Measurements from ENCODE around the gene AVL9.
"Not testable (repeated sequence)": the region's sequence is repeated elsewhere in the genome, so short reads cannot be mapped to it uniquely, and the experiment has no call there.

AVL9 gene

DNA sequence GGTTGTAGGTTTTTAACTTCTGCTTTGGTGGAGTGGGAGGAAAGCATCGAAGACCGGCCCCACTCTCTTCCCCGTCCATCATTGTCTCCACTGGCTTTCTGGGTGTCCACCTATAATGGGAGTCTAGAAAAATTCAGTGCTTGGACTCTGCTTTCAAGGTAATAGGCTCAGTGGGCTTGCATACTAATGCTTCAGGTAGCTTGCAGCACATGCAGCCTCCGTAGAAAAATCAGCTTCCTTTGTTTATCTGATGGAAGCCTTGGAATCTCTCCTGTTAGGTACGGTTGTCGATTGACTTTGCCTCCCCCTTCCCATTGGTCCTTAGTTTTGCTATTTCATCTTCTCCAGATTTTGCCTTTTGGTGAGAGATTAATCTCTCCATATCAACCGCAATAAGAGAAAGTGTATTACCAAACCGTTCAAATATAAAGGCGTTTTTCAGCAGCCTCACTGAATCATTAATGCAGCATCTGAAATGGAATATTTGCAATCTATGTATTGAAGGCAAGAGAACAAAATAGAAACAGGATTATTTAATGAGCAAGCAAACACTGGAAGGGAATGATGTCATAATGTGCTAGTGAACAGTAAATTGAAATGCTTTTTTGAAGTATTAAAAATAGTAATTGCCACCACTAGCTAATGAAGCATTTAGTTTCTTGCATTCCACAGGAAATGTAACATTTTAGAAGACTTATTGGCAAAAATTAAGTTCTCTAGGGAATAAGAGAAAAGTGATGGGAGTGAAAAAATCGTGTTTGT lies 944 bp downstream of the AVL9 start:
- DNase-seq = no peak

DNA sequence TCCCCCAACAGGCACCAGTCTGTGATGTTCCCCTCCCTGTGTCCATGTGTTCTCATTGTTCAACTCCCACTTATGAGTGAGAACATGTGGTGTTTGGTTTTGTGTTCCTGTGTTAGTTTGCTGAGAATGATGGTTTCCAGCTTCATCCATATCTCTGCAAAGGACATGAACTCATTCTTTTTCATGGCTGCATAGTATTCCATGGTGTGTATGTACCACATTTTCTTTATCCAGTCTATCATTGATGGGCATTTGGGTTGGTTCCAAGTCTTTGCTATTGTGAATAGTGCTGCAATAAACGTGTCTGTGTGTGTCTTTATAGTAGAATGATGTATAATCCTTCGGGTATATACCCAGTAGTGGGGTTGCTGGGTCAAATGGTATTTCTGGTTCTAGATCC lies 4.5 kb downstream of the AVL9 start:
- not testable (repeated sequence) for DNase-seq

GRCh38 chr7:32500216-32500615 lies 4.9 kb downstream of the AVL9 start:
- not testable (repeated sequence) for DNase-seq

GRCh38 chr7:32500922-32501341 lies 5.6 kb downstream of the AVL9 start:
- DNase-seq = no peak

DNA sequence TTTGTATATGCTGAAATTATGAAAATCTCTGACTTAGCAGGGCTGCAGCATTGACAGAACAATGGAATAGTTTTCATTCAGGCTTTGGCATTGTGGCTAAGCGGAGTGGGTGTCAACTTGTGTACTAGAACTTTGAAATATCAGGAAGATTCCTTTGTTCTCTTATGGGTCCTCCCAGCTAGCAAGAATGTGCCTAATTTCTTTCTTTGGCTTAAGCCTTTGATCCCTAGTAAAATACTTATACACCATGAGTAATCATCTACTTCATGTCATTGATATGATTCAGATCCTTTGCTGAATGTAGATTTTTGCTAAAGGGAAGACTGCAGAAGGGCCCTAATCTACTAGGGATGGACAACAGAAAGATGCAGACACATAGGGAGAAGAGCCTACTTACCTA lies 6.2 kb downstream of the AVL9 start:
- no peak for DNase-seq

GRCh38 chr7:32502728-32503127 lies 7.4 kb downstream of the AVL9 start:
- DNase-seq = no peak

DNA sequence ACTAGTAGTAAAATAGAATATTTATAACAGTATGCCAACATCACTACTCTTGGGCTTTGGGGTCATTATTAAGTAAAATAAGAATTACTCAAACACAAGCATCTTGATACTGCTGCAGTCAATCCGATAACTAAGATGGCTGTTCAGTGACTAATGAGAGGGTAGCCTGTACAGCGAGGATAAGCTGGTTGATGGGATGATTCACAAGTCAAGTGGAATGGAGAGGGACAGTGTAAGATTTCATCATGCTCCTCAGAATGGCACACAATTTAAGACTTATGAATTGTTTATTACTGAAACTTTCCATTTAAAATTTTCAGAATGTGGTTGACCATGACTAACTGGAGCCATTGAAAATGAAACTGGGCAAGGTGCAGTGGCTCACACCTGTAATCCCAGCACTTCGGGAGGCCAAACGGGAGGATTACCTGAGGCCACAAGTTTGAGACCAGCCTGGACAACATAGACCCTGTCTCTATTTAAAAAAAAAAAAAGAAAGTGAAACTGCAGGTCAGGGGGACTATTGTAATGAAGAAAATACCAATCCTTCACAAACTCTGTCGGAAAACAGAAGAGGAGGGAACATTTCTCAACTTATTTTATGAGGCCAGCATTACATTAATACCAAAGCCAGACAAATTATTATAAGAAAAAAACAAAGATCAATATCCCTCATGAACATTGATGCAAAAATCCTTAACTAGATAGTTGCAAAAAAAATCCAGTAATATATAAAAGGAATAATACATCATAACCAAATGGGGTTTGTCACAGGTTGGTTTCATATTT lies 11.2 kb downstream of the AVL9 start:
- DNase-seq = no peak

GRCh38 chr7:32507414-32507813 lies 12.1 kb downstream of the AVL9 start:
- no peak for DNase-seq

DNA sequence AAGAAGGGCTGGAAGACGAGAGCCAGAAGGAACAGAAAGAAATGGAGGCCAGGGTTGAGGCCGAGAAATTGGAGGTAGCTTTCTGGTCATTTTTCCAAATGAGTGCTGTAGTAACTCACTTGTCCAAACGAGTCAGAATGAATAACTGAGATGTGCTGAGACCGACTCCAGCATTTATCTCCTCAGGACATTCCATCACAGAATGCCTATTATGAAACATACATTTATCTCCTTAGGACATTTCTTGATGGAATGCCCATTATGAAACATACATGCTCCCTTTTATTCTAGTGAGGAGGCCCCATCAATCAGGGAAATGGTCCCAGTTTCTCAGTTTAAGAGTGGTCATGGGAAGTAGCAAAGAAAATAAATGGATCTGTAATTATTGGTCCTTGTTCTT lies 16.5 kb downstream of the AVL9 start:
- DNase-seq = no peak

- no peak for DNase-seq
Observed at GRCh38 chr7:32513210-32513609, 17.9 kb downstream of the AVL9 start.

GRCh38 chr7:32515890-32516550 lies 20.7 kb downstream of the AVL9 start:
- DNase-seq = no peak

DNA sequence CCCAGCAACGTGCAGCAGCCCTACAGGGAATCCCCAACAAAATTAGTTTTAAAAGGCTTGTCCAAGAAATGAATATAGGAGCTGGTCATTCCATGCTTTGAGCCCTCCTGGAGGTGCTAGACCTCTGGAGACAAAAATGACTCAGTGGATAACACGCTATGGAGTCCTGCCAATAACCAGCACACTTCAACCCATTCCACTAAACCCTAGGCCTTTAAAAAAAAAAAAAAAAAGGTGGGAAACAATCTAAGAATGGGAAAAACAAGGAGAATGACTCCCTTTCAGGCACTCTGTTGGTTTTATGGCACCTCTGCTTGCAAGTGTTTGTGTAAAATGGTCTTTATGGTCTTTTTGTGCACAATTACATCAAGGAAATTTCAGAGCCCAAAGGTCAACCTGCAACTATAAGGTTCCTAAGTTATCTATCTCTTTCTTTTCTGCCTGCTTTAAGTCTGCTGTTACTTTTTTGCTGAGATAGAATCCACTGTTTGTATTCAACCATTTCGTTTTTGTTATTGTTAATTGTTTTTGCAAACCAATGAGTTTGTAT lies 21.3 kb downstream of the AVL9 start:
- no peak for DNase-seq

DNA sequence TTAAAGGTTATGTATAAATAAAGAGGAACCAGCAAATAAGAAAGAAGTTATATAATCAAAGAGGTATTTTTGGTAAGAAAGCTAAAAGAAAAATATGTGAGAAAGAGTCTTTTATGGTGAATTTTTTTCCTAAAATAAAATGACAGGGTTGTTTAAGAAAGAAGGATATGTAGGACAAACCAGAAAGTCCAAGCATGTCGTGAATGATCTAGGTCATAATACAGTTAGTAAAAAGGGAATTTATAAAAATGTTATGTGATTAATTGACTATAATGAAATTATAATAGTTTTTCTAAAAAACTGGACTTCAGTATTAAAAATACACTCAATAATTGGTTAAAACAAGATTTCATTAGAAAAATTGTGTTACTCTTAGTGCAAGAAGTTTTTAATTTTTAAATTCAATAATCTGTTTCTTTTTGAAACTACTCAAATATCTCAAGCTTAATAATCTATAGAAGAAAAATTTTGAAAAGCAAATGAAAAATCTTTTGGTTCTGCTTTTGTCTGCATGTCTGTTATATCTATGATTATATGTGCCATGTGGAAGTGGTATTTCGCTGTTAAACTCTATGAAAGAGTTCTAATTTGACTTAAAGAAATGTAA lies 23.3 kb downstream of the AVL9 start:
- no peak for DNase-seq

DNA sequence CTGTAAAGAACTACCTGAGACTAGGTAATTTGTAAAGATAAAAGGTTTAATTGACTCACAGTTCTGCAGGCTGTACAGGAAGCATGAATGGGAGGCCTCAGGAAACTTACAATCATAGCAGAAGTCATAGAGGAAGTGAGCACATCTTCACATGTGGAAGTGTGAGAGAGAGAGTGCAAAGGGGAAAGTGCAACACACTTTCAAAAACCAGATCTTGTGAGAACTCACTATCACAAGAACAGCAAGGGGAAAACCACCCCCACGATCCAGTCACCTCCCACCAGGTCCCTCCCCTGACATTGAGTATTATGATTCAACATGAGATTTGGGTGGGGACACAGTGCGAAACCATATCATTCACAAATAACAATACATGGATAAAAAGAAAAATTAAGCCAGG lies 24.5 kb downstream of the AVL9 start:
- no peak for DNase-seq

DNA sequence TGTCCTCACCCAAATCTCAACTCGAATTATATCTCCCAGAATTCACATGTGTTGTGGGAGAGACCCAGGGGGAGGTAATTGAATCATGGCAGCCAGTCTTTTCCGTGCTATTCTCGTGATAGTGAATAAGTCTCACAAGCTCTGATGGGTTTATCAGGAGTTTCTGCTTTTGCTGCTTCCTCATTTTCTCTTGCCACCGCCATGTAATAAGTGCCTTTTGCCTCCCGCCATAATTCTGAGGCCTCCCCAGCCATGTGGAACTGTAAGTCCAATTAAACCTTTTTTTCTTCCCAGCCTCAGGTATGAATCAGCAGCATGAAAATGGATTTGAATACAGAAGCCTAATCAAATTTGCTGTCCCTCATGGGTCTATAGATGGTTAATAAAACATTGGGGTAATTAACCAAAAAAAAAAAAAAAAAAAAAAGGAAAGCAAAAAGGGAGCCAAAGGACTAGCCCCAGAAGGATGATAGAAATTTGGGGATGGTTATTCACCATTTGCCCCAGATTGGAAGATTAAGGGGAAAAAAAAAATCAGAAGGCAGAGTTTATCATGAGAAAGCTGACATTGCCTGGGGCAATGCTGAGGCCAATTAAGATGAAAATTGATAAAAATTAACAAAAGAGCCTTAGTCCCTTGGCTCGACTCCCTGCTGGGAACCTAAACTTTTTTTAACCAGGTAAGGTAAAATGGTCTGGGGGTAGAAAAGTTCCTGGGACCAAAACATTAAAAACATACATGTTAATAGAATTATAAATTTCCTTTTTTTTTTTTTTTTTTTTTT lies 27.6 kb downstream of the AVL9 start:
- no peak for DNase-seq

DNA sequence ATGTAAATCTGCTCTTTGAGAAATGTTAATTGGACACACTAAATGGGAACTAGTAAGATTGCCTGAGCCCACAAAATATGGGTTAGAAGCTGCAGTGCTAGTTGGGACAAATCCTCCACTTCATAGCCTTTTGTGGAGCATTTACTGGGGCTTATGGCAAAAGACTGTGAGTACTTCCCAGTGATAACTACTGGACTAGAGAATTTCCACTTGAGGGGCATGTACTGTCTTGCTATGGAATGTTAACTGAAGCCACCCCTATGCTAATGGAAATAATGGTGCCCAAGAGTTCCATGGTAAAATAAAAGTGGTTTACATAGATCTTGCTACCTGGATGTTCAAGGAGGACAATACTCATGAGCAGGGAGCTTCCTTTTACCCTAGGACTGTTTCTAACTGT lies 29.3 kb downstream of the AVL9 start:
- DNase-seq = no peak

DNA sequence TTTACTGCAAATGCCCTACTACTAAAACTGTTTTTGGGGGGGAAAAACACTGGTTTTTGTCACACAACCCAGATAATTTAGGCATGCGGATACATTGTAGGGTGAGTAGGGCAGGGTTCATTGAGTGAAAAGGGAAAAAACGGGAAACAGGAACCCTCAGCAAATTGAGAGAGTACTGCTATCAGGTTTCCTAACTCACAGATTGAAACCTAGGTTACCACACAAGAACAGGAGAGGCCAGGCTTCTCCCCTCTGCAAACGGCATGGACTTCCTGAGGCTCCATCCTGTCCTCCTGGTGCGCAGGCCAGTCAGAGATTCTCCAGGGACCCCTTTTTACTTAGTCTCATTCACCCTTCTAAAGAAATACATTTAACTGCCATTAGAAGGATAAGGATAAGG lies 30.6 kb downstream of the AVL9 start:
- DNase-seq = no peak

GRCh38 chr7:32531402-32531801 lies 36.1 kb downstream of the AVL9 start:
- no peak for DNase-seq

- no peak for DNase-seq
Observed at GRCh38 chr7:32532086-32532485, 36.8 kb downstream of the AVL9 start.

DNA sequence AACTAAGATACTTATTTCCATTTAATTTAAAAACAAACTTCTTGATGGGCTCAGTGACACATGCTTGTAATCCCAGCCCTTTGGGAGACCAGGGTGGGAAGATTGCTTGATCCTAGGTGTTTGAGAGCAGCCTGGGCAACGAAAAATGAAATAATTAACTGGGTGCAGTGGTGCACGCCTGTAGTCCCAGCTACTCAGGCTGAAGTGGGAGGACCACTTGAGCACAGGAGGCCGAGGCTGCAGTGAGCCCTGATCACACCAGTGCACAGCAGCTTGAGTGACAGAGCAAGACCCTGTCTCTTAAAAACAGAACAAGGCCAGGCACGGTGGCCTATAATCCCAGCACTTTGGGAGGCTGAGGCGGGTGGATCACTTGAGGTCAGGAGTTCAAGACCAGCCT lies 37.4 kb downstream of the AVL9 start:
- no peak for DNase-seq

- DNase-seq = no peak
Observed at GRCh38 chr7:32533276-32534029, 38.2 kb downstream of the AVL9 start.

Data from NCI-H1048 (cell line).